ENCODE results near the gene HJV.

The HJV gene

DNA sequence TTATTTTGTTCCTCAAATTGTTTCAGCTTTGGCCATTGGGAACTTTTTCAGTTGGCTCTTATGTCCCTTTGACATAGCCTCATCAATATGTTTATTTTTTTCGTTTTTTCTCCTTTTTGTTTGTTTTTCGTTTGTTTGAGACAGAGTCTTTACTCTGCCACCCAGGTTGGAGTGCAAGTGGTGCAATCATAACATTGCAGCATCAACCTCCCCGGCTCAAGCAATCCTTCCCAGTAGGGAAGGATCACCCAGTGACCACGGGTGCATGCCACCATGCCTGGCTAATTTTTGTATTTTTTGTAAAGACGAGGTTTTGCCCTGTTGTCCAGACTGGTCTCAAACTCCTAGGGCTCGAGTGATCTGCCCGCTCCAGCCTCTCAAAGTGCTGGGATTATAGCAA, 49.0 kb downstream of the HJV start:
- no peak for DNase-seq

All from NCI-H82 (cell line).